Transverse colon (tissue), 4 donors: ENCODE data around the gene DNAJC22. TPM values are rescaled to one million over a fixed set of nuclear protein-coding genes. Genes with fewer than 3 reads are reported as not detected.

Experiments used
- DNase-seq: peaks from one replicate; pipeline ENCODE4 v3.0.0-alpha.2; 2019
- H3K27ac ChIP-seq, 4 donors: fragments of 200-600 bp; sonication (generic); 2 replicates each; pipeline ENCODE4 v1.5.1; 2016 to 2018; ENCODE audit warnings: inconsistent platforms in 4 of 4
- H3K27me3 ChIP-seq: fragments of 200-600 bp; sonication (generic); 2 replicates; pipeline ENCODE4 v1.5.1; 2017; ENCODE audit warnings: inconsistent platforms
- H3K36me3 ChIP-seq, 4 donors: fragments of 200-600 bp; sonication (generic); 2 replicates each; pipeline ENCODE4 v1.5.1; 2017 to 2019; ENCODE audit warnings: inconsistent platforms in 4 of 4
- H3K4me1 ChIP-seq, 4 donors: fragments of 200-600 bp; sonication (generic); 2 replicates each; pipeline ENCODE4 v1.5.1; 2017 to 2020; ENCODE audit warnings: inconsistent platforms in 4 of 4
- H3K4me3 ChIP-seq, 4 donors: fragments of 200-600 bp; sonication (generic); 1 replicate in 1 of 4; 2 replicates in 3 of 4; pipeline versions ENCODE4 v1.5.1 to v1.6.1; 2017 to 2019; ENCODE audit warnings: inconsistent platforms in 4 of 4
- H3K9me3 ChIP-seq, 2 donors: fragments of 200-600 bp; sonication (generic); 2 replicates each; pipeline ENCODE4 v1.5.1; 2017 to 2019; ENCODE audit warnings: inconsistent platforms in 2 of 2
- EP300 ChIP-seq: sonication (generic); formaldehyde crosslinking; IDR thresholded peaks from one replicate; pipeline ENCODE4 v1.6.1; 2017; ENCODE audit warnings: antibody characterized with exemption, low read depth
- POLR2A ChIP-seq: fragments of 450-650 bp; IDR thresholded peaks from one replicate; pipeline ENCODE4 v1.6.1; 2016; ENCODE audit warnings: antibody characterized with exemption, mild to moderate bottlenecking, moderate library complexity
- POLR2AphosphoS5 ChIP-seq, 3 donors: sonication (generic); formaldehyde crosslinking; IDR thresholded peaks; one replicate each; pipeline ENCODE4 v1.6.1; 2016; ENCODE audit warnings: antibody characterized with exemption in 3 of 3
- WGBS, 2 donors: methylation state at CpG; one replicate each; pipeline ENCODE4 v1.1.5; 2018; ENCODE audit warnings: low coverage in 1 of 2; 5-methylcytosine and 5-hydroxymethylcytosine counted together
- in situ Hi-C, 4 donors: fragments of 200-750 bp; cut with MboI; loops; one replicate each; pipeline versions ENCODE4 v1.15.0 to v1.15.1; 2017; ENCODE audit warnings: low sequenced_read_pairs in 3 of 4, low pct_ligation_motif_present in 1 of 4, low pct_unique_long_range_greater_than_20kb in 1 of 4
- intact Hi-C: fragments of 100-400 bp; cut with DNase I; formaldehyde crosslinking; loops from one replicate; pipeline ENCODE4 v1.15.1; 2023; ENCODE audit warnings: low total_unique reads
- total RNA-seq, 4 donors: library from RNA; depleted of rRNA; stranded (reverse); fragments of >200 nt; gene quantifications; one replicate each; pipeline ENCODE4 v1.1.0, GENCODE V29; 2016
- TF ChIP-seq, protein P1 (sequence below), 5 experiments: fragments of 200-600 bp in 3 of 5; fragments of 450-650 bp in 2 of 5; sonication (generic) in 3 of 5; IDR thresholded peaks; 1 replicate in 2 of 5; 2 replicates in 3 of 5; pipeline ENCODE4 v1.5.1; 2016 to 2017; ENCODE audit warnings: antibody characterized with exemption in 5 of 5, inconsistent platforms in 3 of 5, mild to moderate bottlenecking in 2 of 5, moderate library complexity in 1 of 5

Gene DNAJC22
- total RNA-seq, 4 donors from 2014 or later, result 25.4 to 43.8 (median 39.2) TPM

- in situ Hi-C loops, result loop anchor here in 1 of 4 donors (10.0 kb wide), 1 partner anchor 170 kb away; no protein-coding TSS in a partner anchor
- H3K9me3 ChIP-seq, result no peaks in the 10 kb centered on the region
- DNase-seq, result no peak
- peak overlapping the region in 1 of 4 donors; percentile 52 for H3K4me3 ChIP-seq
- intact Hi-C loops, result loop anchor here (5.0 kb wide), 2 partner anchors 52 to 173 kb away; no protein-coding TSS in a partner anchor
- TF ChIP-seq, protein P1, sequence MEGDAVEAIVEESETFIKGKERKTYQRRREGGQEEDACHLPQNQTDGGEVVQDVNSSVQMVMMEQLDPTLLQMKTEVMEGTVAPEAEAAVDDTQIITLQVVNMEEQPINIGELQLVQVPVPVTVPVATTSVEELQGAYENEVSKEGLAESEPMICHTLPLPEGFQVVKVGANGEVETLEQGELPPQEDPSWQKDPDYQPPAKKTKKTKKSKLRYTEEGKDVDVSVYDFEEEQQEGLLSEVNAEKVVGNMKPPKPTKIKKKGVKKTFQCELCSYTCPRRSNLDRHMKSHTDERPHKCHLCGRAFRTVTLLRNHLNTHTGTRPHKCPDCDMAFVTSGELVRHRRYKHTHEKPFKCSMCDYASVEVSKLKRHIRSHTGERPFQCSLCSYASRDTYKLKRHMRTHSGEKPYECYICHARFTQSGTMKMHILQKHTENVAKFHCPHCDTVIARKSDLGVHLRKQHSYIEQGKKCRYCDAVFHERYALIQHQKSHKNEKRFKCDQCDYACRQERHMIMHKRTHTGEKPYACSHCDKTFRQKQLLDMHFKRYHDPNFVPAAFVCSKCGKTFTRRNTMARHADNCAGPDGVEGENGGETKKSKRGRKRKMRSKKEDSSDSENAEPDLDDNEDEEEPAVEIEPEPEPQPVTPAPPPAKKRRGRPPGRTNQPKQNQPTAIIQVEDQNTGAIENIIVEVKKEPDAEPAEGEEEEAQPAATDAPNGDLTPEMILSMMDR (IDR thresholded peaks at IDR 0.05), result no peak
- TF ChIP-seq POLR2A, result no peak
- TF ChIP-seq EP300, result no peak
- TF ChIP-seq POLR2AphosphoS5 (IDR thresholded peaks at IDR 0.05), result no peak
- no peaks in the 10 kb centered on the region for H3K36me3 ChIP-seq
- peaks cover 43 to 73% (median 49%) of the 10 kb centered on the region in 4 donors for H3K4me1 ChIP-seq
- 20 to 44% methylated on average over 4 to 15 of the region's 15 CpGs for WGBS, 2 donors
- peaks cover 82% of the 10 kb centered on the region for H3K27me3 ChIP-seq
- H3K27ac ChIP-seq, result no peak overlapping the region
Measured at GRCh38 chr12:49344486-49345050, 2.1 kb upstream of the DNAJC22 start.

GRCh38 chr12:49345051-49345824 is 1.4 kb upstream of the DNAJC22 start:
- 1% methylated on average over 62 of the region's 70 CpGs; no CpG with 5 or more reads in 1 of the 2 donors for WGBS, 2 donors
- H3K4me1 ChIP-seq, result peaks cover 43 to 70% (median 49%) of the 10 kb centered on the region in 4 donors
- intact Hi-C loops (loop anchor here (5.0 kb wide), 1 partner anchor 172 kb away; no protein-coding TSS in a partner anchor), in situ Hi-C loops (loop anchor here in 1 of 4 donors (10.0 kb wide), 1 partner anchor 170 kb away; no protein-coding TSS in a partner anchor)
- H3K4me3 ChIP-seq, result peak overlapping the region; percentile 9 to 52 (median 24)
- DNase-seq, result peak; percentile 24
- no peaks in the 10 kb centered on the region for H3K36me3 ChIP-seq
- TF ChIP-seq, protein P1 (IDR thresholded peaks at IDR 0.05), result no peak
- no peak for TF ChIP-seq POLR2AphosphoS5 (IDR thresholded peaks at IDR 0.05)
- no peak overlapping the region for H3K27ac ChIP-seq
- H3K27me3 ChIP-seq, result peaks cover 88% of the 10 kb centered on the region
- no peaks in the 10 kb centered on the region for H3K9me3 ChIP-seq

DNA sequence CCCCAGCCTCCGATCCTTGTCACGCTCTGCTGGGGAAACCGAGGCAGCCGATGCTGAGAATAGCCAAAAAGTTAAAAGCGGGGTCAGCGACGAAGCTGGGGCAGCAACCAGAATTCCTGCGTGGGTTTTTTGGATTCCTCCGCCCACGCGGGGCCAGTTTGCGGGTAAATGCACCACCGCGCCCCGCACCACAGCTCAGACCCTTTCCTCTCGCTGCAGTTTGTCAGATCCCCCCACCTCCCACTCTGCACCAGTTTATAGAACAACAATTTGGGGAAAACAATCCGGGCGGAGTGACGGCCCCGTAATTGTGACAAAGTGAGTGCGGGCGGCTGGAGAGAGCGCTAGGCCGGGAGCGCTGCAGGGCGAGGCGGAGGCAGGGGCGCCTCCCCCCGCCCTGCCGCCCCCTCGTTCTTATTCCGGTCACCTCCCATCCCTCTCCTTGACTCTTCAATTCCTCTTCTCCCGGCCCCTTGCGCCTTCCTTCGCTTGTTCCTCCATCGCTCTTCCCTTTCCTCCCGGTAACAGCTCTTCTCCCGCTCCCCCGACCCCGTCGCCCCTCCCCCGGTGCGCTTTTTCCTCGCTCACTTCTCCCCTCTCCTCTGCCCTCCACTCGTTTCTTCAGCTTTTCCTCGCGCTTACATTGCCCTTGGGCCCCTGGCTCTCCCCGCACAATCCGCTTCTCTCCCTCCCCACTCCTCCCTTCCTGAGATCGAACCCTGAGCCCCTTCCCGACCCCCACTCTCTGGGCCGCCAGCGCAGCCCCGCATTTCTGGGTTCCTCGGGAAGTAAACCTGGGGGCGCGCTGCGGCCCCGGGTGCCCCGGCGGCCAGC is 646 bp upstream of the DNAJC22 start:
- no peak overlapping the region for H3K27ac ChIP-seq
- TF ChIP-seq POLR2AphosphoS5 (IDR thresholded peaks at IDR 0.05) (no peak), POLR2A (no peak), EP300 (no peak)
- TF ChIP-seq, protein P1 (IDR thresholded peaks at IDR 0.05), result no peak
- in situ Hi-C loops, result loop anchor here in 1 of 4 donors (10.0 kb wide), 1 partner anchor 169 kb away; no protein-coding TSS in a partner anchor
- intact Hi-C loops, result loop anchor here (5.0 kb wide), 1 partner anchor 171 kb away; no protein-coding TSS in a partner anchor
- no peak for DNase-seq
- H3K36me3 ChIP-seq, result no peaks in the 10 kb centered on the region
- peak overlapping the region in 3 of 4 donors; percentile 25 to 52 (median 26) for H3K4me3 ChIP-seq
- H3K9me3 ChIP-seq, result no peaks in the 10 kb centered on the region
- H3K27me3 ChIP-seq, result peaks cover 92% of the 10 kb centered on the region
- H3K4me1 ChIP-seq, result peaks cover 43 to 70% (median 49%) of the 10 kb centered on the region in 4 donors
- 2 to 5% methylated on average over 17 to 60 of the region's 61 CpGs for WGBS, 2 donors
